GM23338 (cell line): ENCODE data around the gene ASGR1. TPM values are rescaled to one million over a fixed set of nuclear protein-coding genes. Genes with fewer than 3 reads are reported as not detected.

Experiments
- ATAC-seq: fragments of 200-7000 bp; cut with Tn5 transposase; 3 replicates; pipeline ENCODE4 v1.9.1; 2020
- DNase-seq: peaks from one replicate; pipeline ENCODE4 v3.0.0-alpha.2; 2015; ENCODE audit warnings: low spot score
- H2AFZ ChIP-seq: fragments of 200-600 bp; sonication (generic); 2 replicates; pipeline ENCODE4 v1.8.0; 2016; ENCODE audit warnings: antibody characterized with exemption, mild to moderate bottlenecking, moderate library complexity
- H3F3A ChIP-seq: fragments of 200-600 bp; sonication (generic); replicated peaks from 2 replicates; pipeline ENCODE4 v1.8.0; 2017; ENCODE audit warnings: antibody characterized with exemption, mixed run types, low read depth
- H3K27ac ChIP-seq: fragments of 200-600 bp; sonication (generic); 2 replicates; pipeline ENCODE4 v1.6.1; 2016; ENCODE audit warnings: low read depth
- H3K27me3 ChIP-seq: fragments of 200-600 bp; sonication (generic); 2 replicates; pipeline ENCODE4 v1.8.0; 2016; ENCODE audit warnings: mild to moderate bottlenecking, mixed run types, moderate library complexity; ENCODE audit not compliant: insufficient read depth
- H3K36me3 ChIP-seq: fragments of 200-600 bp; sonication (generic); 2 replicates; pipeline ENCODE4 v1.8.0; 2016; ENCODE audit warnings: mild to moderate bottlenecking; ENCODE audit not compliant: insufficient read depth
- H3K4me1 ChIP-seq: fragments of 200-600 bp; sonication (generic); 2 replicates; pipeline ENCODE4 v1.8.0; 2016; ENCODE audit warnings: mild to moderate bottlenecking, moderate library complexity; ENCODE audit not compliant: insufficient read depth
- H3K4me2 ChIP-seq: fragments of 200-600 bp; sonication (generic); 2 replicates; pipeline ENCODE4 v1.7.1; 2017; ENCODE audit warnings: mixed run types
- H3K4me3 ChIP-seq: fragments of 200-600 bp; sonication (generic); 2 replicates; pipeline ENCODE4 v1.6.1; 2016; ENCODE audit warnings: mixed run types
- H3K79me2 ChIP-seq: fragments of 200-600 bp; sonication (generic); replicated peaks from 2 replicates; pipeline ENCODE4 v1.8.0; 2017; ENCODE audit warnings: mild to moderate bottlenecking; ENCODE audit not compliant: insufficient read depth
- H3K9me2 ChIP-seq: fragments of 200-600 bp; sonication (generic); 2 replicates; pipeline ENCODE4 v1.8.0; 2017; ENCODE audit not compliant: insufficient read depth
- H4K20me1 ChIP-seq: fragments of 200-600 bp; sonication (generic); replicated peaks from 2 replicates; pipeline ENCODE4 v1.8.0; 2017; ENCODE audit warnings: mild to moderate bottlenecking; ENCODE audit not compliant: insufficient read depth
- H3K27ac Mint-ChIP-seq: 2 replicates; pipeline ENCODE4 v1.8.0; 2020; ENCODE audit warnings: inconsistent platforms, mild to moderate bottlenecking, moderate library complexity, mixed read lengths
- H3K27me3 Mint-ChIP-seq: 3 replicates; pipeline ENCODE4 v1.8.0; 2022; ENCODE audit warnings: low read depth, mild to moderate bottlenecking, moderate library complexity, mixed read lengths, inconsistent platforms; ENCODE audit not compliant: insufficient read depth, poor library complexity
- H3K36me3 Mint-ChIP-seq: 3 replicates; pipeline ENCODE4 v1.8.0; 2021; ENCODE audit warnings: low read depth, mild to moderate bottlenecking, inconsistent platforms, moderate library complexity, mixed read lengths
- H3K4me1 Mint-ChIP-seq: 3 replicates; pipeline ENCODE4 v1.8.0; 2020; ENCODE audit warnings: mild to moderate bottlenecking, inconsistent platforms, mixed read lengths
- H3K4me3 Mint-ChIP-seq: 3 replicates; pipeline ENCODE4 v1.8.0; 2021; ENCODE audit warnings: moderate library complexity, mild to moderate bottlenecking, inconsistent platforms, mixed read lengths
- H3K9me3 Mint-ChIP-seq: 3 replicates; pipeline ENCODE4 v1.8.0; 2020; ENCODE audit warnings: moderate library complexity, mild to moderate bottlenecking, inconsistent platforms, mixed read lengths
- CREB1 ChIP-seq: fragments of 250-450 bp; sonication (Bioruptor Pico); IDR thresholded peaks from 2 replicates; pipeline ENCODE4 v1.5.0; 2020; ENCODE audit warnings: low read depth, mild to moderate bottlenecking, moderate library complexity
- ETS1 ChIP-seq: IDR thresholded peaks from 2 replicates; pipeline ENCODE4 v1.6.1; 2016; ENCODE audit warnings: antibody characterized with exemption
- EZH2phosphoT487 ChIP-seq: fragments of 200-600 bp; sonication (generic); IDR thresholded peaks from one replicate; pipeline ENCODE4 v1.8.1; 2018; ENCODE audit warnings: antibody characterized with exemption; ENCODE audit not compliant: unreplicated experiment
- NANOG ChIP-seq: IDR thresholded peaks from 2 replicates; pipeline ENCODE4 v1.6.1; 2016; ENCODE audit warnings: antibody characterized with exemption, borderline replicate concordance
- REST ChIP-seq: IDR thresholded peaks from one replicate; pipeline ENCODE4 v1.6.1; 2018; ENCODE audit warnings: antibody characterized with exemption; ENCODE audit not compliant: unreplicated experiment
- ZNF331 ChIP-seq: fragments of 250-450 bp; sonication (Bioruptor Pico); IDR thresholded peaks from 2 replicates; pipeline ENCODE4 v1.5.0; 2020; ENCODE audit warnings: low read depth, mild to moderate bottlenecking, moderate library complexity
- ZNF462 ChIP-seq: fragments of 250-450 bp; sonication (Bioruptor Pico); IDR thresholded peaks from 2 replicates; pipeline ENCODE4 v1.5.0; 2020; ENCODE audit warnings: mild to moderate bottlenecking, moderate library complexity
- polyA plus RNA-seq: library from polyadenylated mRNA; unstranded; fragments of >200 nt; fragmentation: Nextera tagmentation; extraction: Ambion mirVana; gene quantifications from 2 replicates; pipeline ENCODE4 v1.2.1, GENCODE V29; 2016
- total RNA-seq: library from RNA; depleted of rRNA; stranded (reverse); fragments of >200 nt; shearing (Covaris generic); gene quantifications from 2 replicates; pipeline ENCODE4 v1.2.3, GENCODE V29; 2014

The ASGR1 gene
- total and polyA plus RNA-seq, 2 experiments from 2014 or later: 8.3 to 9.0 TPM

GRCh38 chr17:7144213-7144612 is 35.0 kb downstream of the ASGR1 start (continued):
- no peak for TF ChIP-seq REST
- TF ChIP-seq NANOG: no peak
- TF ChIP-seq ZNF331: no peak
- no peak for TF ChIP-seq ETS1

- Mint-ChIP-seq H3K4me1 (peaks cover 48% of the 10 kb centered on the region), H3K4me3 (no peak overlapping the region), H3K27me3 (peaks cover 17% of the 10 kb centered on the region), H3K36me3 (no peaks in the 10 kb centered on the region), H3K27ac (no peak overlapping the region), H3K9me3 (no peaks in the 10 kb centered on the region)
- TF ChIP-seq CREB1 (CRISPR knock-in tag): no peak
- TF ChIP-seq EZH2phosphoT487: no peak
- TF ChIP-seq NANOG: no peak
- TF ChIP-seq ZNF462: no peak
- no peak overlapping the region for H3K4me2 ChIP-seq
- no peak overlapping the region for H3K4me3 ChIP-seq
- H3K27ac ChIP-seq: no peak overlapping the region
- no peak for ATAC-seq
- H4K20me1 ChIP-seq: no peaks in the 10 kb centered on the region
- no peak overlapping the region for H2AFZ ChIP-seq
- H3K36me3 ChIP-seq: no peaks in the 10 kb centered on the region
- no peaks in the 10 kb centered on the region for H3K27me3 ChIP-seq
- peaks cover 9% of the 10 kb centered on the region for H3F3A ChIP-seq
- no peak for DNase-seq
- peaks cover 44% of the 10 kb centered on the region for H3K4me1 ChIP-seq
- H3K9me2 ChIP-seq: no peaks in the 10 kb centered on the region
- no peaks in the 10 kb centered on the region for H3K79me2 ChIP-seq
Measured at GRCh38 chr17:7141824-7142223, 37.3 kb downstream of the ASGR1 start.
